ENCODE data around the gene ABHD17B.

- TF ChIP-seq HDAC2 (IDR thresholded peaks at IDR 0.05) (no peak), USF2 (IDR thresholded peaks at IDR 0.05) (no peak), EP300 (IDR thresholded peaks at IDR 0.05) (no peak), CTCF (IDR thresholded peaks at IDR 0.05) (no peak), RFX5 (IDR thresholded peaks at IDR 0.05) (no peak), HOXB5 (CRISPR knock-in tag; IDR thresholded peaks at IDR 0.05) (no peak)
These were observed 929 bp upstream of the ABHD17B start for GRCh38 chr9:71911908-71912335.

Data from A549 (cell line).